Measurements from ENCODE around the gene OR8A1. TPM values are rescaled to one million over a fixed set of nuclear protein-coding genes. Genes with fewer than 3 reads are reported as not detected.
A peak's percentile ranks its signal among the peaks of the same experiment; 100 is the strongest.

Gene OR8A1
- not detected in 2 replicates for total RNA-seq (2014; rRNA removed; shearing (Covaris generic))
- not detected in 2 replicates for polyA plus RNA-seq (2015; cell fraction: cytosol; rRNA removed)
- not detected in 2 replicates for polyA plus RNA-seq (2015; cell fraction: nucleus; rRNA removed)

GRCh38 chr11:124569697-124570096 is at the start of gene OR8A1:
TSS of gene OR8A1 (plus strand) at chr11:124569997. CDS start at chr11:124570120, 123 bp downstream.
- no peak for DNase-seq (ENCODE audit: low read depth)

- DNase-seq (ENCODE audit: low read depth) = no peak
Observed at GRCh38 chr11:124520550-124520854, 49.3 kb upstream of the OR8A1 start.

- DNase-seq (ENCODE audit: low read depth) = no peak
Observed at GRCh38 chr11:124533626-124534025, 36.2 kb upstream of the OR8A1 start.

GRCh38 chr11:124534051-124534450 is 35.7 kb upstream of the OR8A1 start:
- no peak for DNase-seq (ENCODE audit: low read depth)

GRCh38 chr11:124535552-124536232 is 34.1 kb upstream of the OR8A1 start:
- DNase-seq (ENCODE audit: low read depth) = peak; percentile 26

GRCh38 chr11:124536520-124536919 is 33.3 kb upstream of the OR8A1 start:
- peak; percentile 73 for DNase-seq (ENCODE audit: low read depth)

- peak; percentile 27 for DNase-seq (ENCODE audit: low read depth)
Observed at GRCh38 chr11:124538019-124538418, 31.8 kb upstream of the OR8A1 start.

GRCh38 chr11:124541204-124541603 is 28.6 kb upstream of the OR8A1 start:
- no peak for DNase-seq (ENCODE audit: low read depth)

GRCh38 chr11:124543145-124543544 is 26.7 kb upstream of the OR8A1 start:
- DNase-seq (ENCODE audit: low read depth) = peak; percentile 8

GRCh38 chr11:124543554-124543953 is 26.2 kb upstream of the OR8A1 start, which contains the start of gene OR8B12:
TSS of gene OR8B12 (minus strand) at chr11:124543654. CDS start at chr11:124543654, 0 bp downstream.
- no peak for DNase-seq (ENCODE audit: low read depth)

- no peak for DNase-seq (ENCODE audit: low read depth)
Observed at GRCh38 chr11:124551189-124551588, 18.6 kb upstream of the OR8A1 start.

GRCh38 chr11:124551987-124552386 is 17.8 kb upstream of the OR8A1 start:
- DNase-seq (ENCODE audit: low read depth) = no peak

- DNase-seq (ENCODE audit: low read depth) = no peak
Observed at GRCh38 chr11:124556828-124557227, 13.0 kb upstream of the OR8A1 start.

- DNase-seq (ENCODE audit: low read depth) = no peak
Observed at GRCh38 chr11:124570160-124570559, 363 bp downstream of the OR8A1 start.

- no peak for DNase-seq (ENCODE audit: low read depth)
Observed at GRCh38 chr11:124577716-124578427, 8.1 kb downstream of the OR8A1 start.

- no peak for DNase-seq (ENCODE audit: low read depth)
Observed at GRCh38 chr11:124578761-124579160, 9.0 kb downstream of the OR8A1 start.

- no peak for DNase-seq (ENCODE audit: low read depth)
Observed at GRCh38 chr11:124581817-124582216, 12.0 kb downstream of the OR8A1 start.

GRCh38 chr11:124582565-124582964 is 12.8 kb downstream of the OR8A1 start:
- DNase-seq (ENCODE audit: low read depth) = no peak

GRCh38 chr11:124583781-124584180 is 14.0 kb downstream of the OR8A1 start:
- DNase-seq (ENCODE audit: low read depth) = no peak

- no peak for DNase-seq (ENCODE audit: low read depth)
Observed at GRCh38 chr11:124584681-124585372, 15.0 kb downstream of the OR8A1 start.

- DNase-seq (ENCODE audit: low read depth) = peak; percentile 50
Observed at GRCh38 chr11:124586238-124586860, 16.6 kb downstream of the OR8A1 start.

- DNase-seq (ENCODE audit: low read depth) = no peak
Observed at GRCh38 chr11:124591430-124591829, 21.6 kb downstream of the OR8A1 start.
